ENCODE results near the gene ARAP1.

The ARAP1 gene

GRCh38 chr11:72784662-72785061 is 32.5 kb upstream of the ARAP1 start:
- Mint-ChIP-seq H3K4me1 (peaks cover 23% of the 10 kb centered on the region), H3K36me3 (no peaks in the 10 kb centered on the region), H3K4me3 (no peak overlapping the region), H3K27ac (no peak overlapping the region), H3K27me3 (peaks cover 42% of the 10 kb centered on the region), H3K9me3 (no peaks in the 10 kb centered on the region)
- CTCF ChIA-PET, result no interaction called here
- no peak for DNase-seq

GRCh38 chr11:72783144-72783905 is 31.1 kb upstream of the ARAP1 start:
- Mint-ChIP-seq H3K4me3 (peak overlapping the region; percentile 73), H3K36me3 (no peaks in the 10 kb centered on the region), H3K27me3 (peaks cover 55% of the 10 kb centered on the region), H3K9me3 (no peaks in the 10 kb centered on the region), H3K4me1 (peaks cover 23% of the 10 kb centered on the region), H3K27ac (no peak overlapping the region)
- DNase-seq, result no peak
- CTCF ChIA-PET, result interaction anchor here (1.2 to 3.5 kb wide), 5 partner anchors 9 to 58 kb away, joined by 3 to 14 read pairs (median 6); partner anchors contain the start of gene STARD10

- no peak for DNase-seq
- H3K9me3 Mint-ChIP-seq, result no peaks in the 10 kb centered on the region
- H3K4me3 Mint-ChIP-seq, result peak overlapping the region; percentile 73
- peaks cover 59% of the 10 kb centered on the region for H3K27me3 Mint-ChIP-seq
- H3K4me1 Mint-ChIP-seq, result peaks cover 13% of the 10 kb centered on the region
- CTCF ChIA-PET, result interaction anchor here (1.2 to 3.5 kb wide), 6 partner anchors 10 to 395 kb away, joined by 3 to 14 read pairs (median 5); partner anchors contain the start of gene STARD10
- no peak overlapping the region for H3K27ac Mint-ChIP-seq
- no peaks in the 10 kb centered on the region for H3K36me3 Mint-ChIP-seq
These were observed 30.1 kb upstream of the ARAP1 start for GRCh38 chr11:72782081-72782920.

GRCh38 chr11:72781313-72782080 is 29.3 kb upstream of the ARAP1 start:
- peak; percentile 68 for DNase-seq
- H3K9me3 Mint-ChIP-seq, result no peaks in the 10 kb centered on the region
- CTCF ChIA-PET, result interaction anchor here (1.4 to 3.5 kb wide), 4 partner anchors 11 to 396 kb away, joined by 4 to 14 read pairs (median 7); no protein-coding TSS in a partner anchor
- no peak overlapping the region for H3K27ac Mint-ChIP-seq
- peak overlapping the region; percentile 73 for H3K4me3 Mint-ChIP-seq
- H3K4me1 Mint-ChIP-seq, result peaks cover 11% of the 10 kb centered on the region
- H3K36me3 Mint-ChIP-seq, result no peaks in the 10 kb centered on the region
- peaks cover 59% of the 10 kb centered on the region for H3K27me3 Mint-ChIP-seq

GRCh38 chr11:72781063-72781312 is 28.8 kb upstream of the ARAP1 start:
- DNase-seq, result no peak
- Mint-ChIP-seq H3K27ac (no peak overlapping the region), H3K4me1 (peaks cover 11% of the 10 kb centered on the region)

GRCh38 chr11:72780296-72781062 is 28.3 kb upstream of the ARAP1 start:
- CTCF ChIA-PET, result interaction anchor here (0.8 to 3.5 kb wide), 2 partner anchors 55 kb away, joined by 4 to 14 read pairs; no protein-coding TSS in a partner anchor
- Mint-ChIP-seq H3K4me3 (peak overlapping the region; percentile 65), H3K36me3 (no peaks in the 10 kb centered on the region), H3K27me3 (peaks cover 59% of the 10 kb centered on the region), H3K4me1 (peaks cover 11% of the 10 kb centered on the region), H3K9me3 (no peaks in the 10 kb centered on the region), H3K27ac (no peak overlapping the region)
- no peak for DNase-seq

More at GRCh38 chr11:72781063-72781312, 28.8 kb upstream of the ARAP1 start:
- CTCF ChIA-PET, result interaction anchor here (1.6 to 3.5 kb wide), 2 partner anchors 56 to 396 kb away, joined by 4 to 14 read pairs; no protein-coding TSS in a partner anchor
- Mint-ChIP-seq H3K4me3 (peak overlapping the region; percentile 65), H3K9me3 (no peaks in the 10 kb centered on the region), H3K36me3 (no peaks in the 10 kb centered on the region), H3K27me3 (peaks cover 59% of the 10 kb centered on the region)

GRCh38 chr11:72779495-72780128 is 27.4 kb upstream of the ARAP1 start:
- Mint-ChIP-seq H3K4me1 (peaks cover 11% of the 10 kb centered on the region), H3K27me3 (peaks cover 55% of the 10 kb centered on the region), H3K27ac (no peak overlapping the region), H3K36me3 (no peaks in the 10 kb centered on the region), H3K4me3 (peak overlapping the region; percentile 1), H3K9me3 (no peaks in the 10 kb centered on the region)
- no peak for DNase-seq
- CTCF ChIA-PET, result interaction anchor here (0.8 to 1.1 kb wide), 3 partner anchors 13 to 55 kb away, joined by 3 to 4 read pairs (median 4); no protein-coding TSS in a partner anchor

GRCh38 chr11:72778535-72779494 is 26.6 kb upstream of the ARAP1 start:
- Mint-ChIP-seq H3K27me3 (peaks cover 52% of the 10 kb centered on the region), H3K27ac (no peak overlapping the region), H3K36me3 (no peaks in the 10 kb centered on the region), H3K4me1 (peaks cover 11% of the 10 kb centered on the region), H3K9me3 (no peaks in the 10 kb centered on the region), H3K4me3 (no peak overlapping the region)
- DNase-seq, result no peak
- CTCF ChIA-PET, result interaction anchor here (0.9 to 1.1 kb wide), 2 partner anchors 14 to 54 kb away, joined by 3 to 4 read pairs; no protein-coding TSS in a partner anchor

GRCh38 chr11:72777755-72778278 is 25.6 kb upstream of the ARAP1 start:
- Mint-ChIP-seq H3K4me1 (peaks cover 11% of the 10 kb centered on the region), H3K27me3 (peaks cover 43% of the 10 kb centered on the region)

GRCh38 chr11:72776844-72777754 is 24.9 kb upstream of the ARAP1 start:
- H3K27ac Mint-ChIP-seq, result no peak overlapping the region
- CTCF ChIA-PET, result interaction anchor here (0.8 to 2.2 kb wide), 2 partner anchors 15 to 52 kb away, joined by 3 to 8 read pairs; no protein-coding TSS in a partner anchor
- H3K9me3 Mint-ChIP-seq, result no peaks in the 10 kb centered on the region
- peaks cover 36% of the 10 kb centered on the region for H3K27me3 Mint-ChIP-seq
- peaks cover 3% of the 10 kb centered on the region for H3K4me1 Mint-ChIP-seq
- H3K36me3 Mint-ChIP-seq, result no peaks in the 10 kb centered on the region
- no peak for DNase-seq
- no peak overlapping the region for H3K4me3 Mint-ChIP-seq

More at GRCh38 chr11:72777755-72778278, 25.6 kb upstream of the ARAP1 start:
- H3K9me3 Mint-ChIP-seq, result no peaks in the 10 kb centered on the region
- H3K27ac Mint-ChIP-seq, result no peak overlapping the region
- H3K4me3 Mint-ChIP-seq, result no peak overlapping the region
- no peaks in the 10 kb centered on the region for H3K36me3 Mint-ChIP-seq
- CTCF ChIA-PET, result interaction anchor here (2.2 kb wide), 1 partner anchor 15 kb away, joined by 8 read pairs; no protein-coding TSS in a partner anchor
- DNase-seq, result no peak

Measured in activated naive CD4-positive, alpha-beta T cell treated with anti-CD3 and anti-CD28 coated beads, Interleukin-2, amount 10 ng/mL, durations not matched to agents 7 days and 5 days (primary cell).